OCI-LY7 (cell line): Measurements from ENCODE around the gene KIAA0930. TPM values are rescaled to one million over a fixed set of nuclear protein-coding genes. Genes with fewer than 3 reads are reported as not detected.

Experiments
- Bru-seq: library from RNA; stranded (reverse); fragments of 400-500 nt; gene quantifications from one replicate; lab custom pipeline; 2021; lab: Mats Ljungman, UMichigan
- BruChase-seq, 2 experiments: library from RNA; stranded (reverse); fragments of 400-500 nt; gene quantifications; one replicate each; lab custom pipeline; 2021; lab: Mats Ljungman, UMichigan
- BruUV-seq: library from RNA; stranded (reverse); fragments of 400-500 nt; replicated peaks from 2 replicates; lab custom pipeline; 2021; lab: Mats Ljungman, UMichigan
- CTCF ChIA-PET: fragments of 300-600 bp; sonication (Branson Sonifier 250); formaldehyde crosslinking; loops from one replicate; lab custom pipeline; 2022; ENCODE audit warnings: antibody characterized with exemption; ENCODE audit not compliant: unreplicated experiment; lab: Charles Lee
- POLR2A ChIA-PET: fragments of 300-600 bp; sonication (Branson Sonifier 250); formaldehyde crosslinking; loops from one replicate; lab custom pipeline; 2022; ENCODE audit warnings: antibody characterized with exemption; lab: Charles Lee
- DNase-seq: peaks from one replicate; pipeline ENCODE4 v3.0.0-alpha.2; 2015; ENCODE audit warnings: low spot score
- H2AFZ ChIP-seq: fragments of 200-600 bp; sonication (generic), shearing (Covaris generic); 2 replicates; pipeline ENCODE4 v1.6.1; 2014; ENCODE audit warnings: mild to moderate bottlenecking, antibody characterized with exemption, low read length, moderate library complexity
- H3K27ac ChIP-seq: fragments of 200-600 bp; sonication (generic); 2 replicates; pipeline ENCODE4 v1.5.1; 2014; ENCODE audit warnings: mixed run types, low read depth, mild to moderate bottlenecking, moderate library complexity, low read length, inconsistent platforms; ENCODE audit not compliant: poor library complexity, severe bottlenecking
- H3K36me3 ChIP-seq: fragments of 200-600 bp; sonication (generic); 2 replicates; pipeline ENCODE4 v1.6.1; 2014; ENCODE audit warnings: mild to moderate bottlenecking, antibody characterized with exemption, low read length, moderate library complexity, mixed read lengths; ENCODE audit not compliant: insufficient read depth
- H3K4me1 ChIP-seq: fragments of 200-600 bp; sonication (generic); 2 replicates; pipeline ENCODE4 v1.5.1; 2014; ENCODE audit warnings: mild to moderate bottlenecking, low read length; ENCODE audit not compliant: insufficient read depth, poor library complexity, severe bottlenecking
- H3K4me2 ChIP-seq: fragments of 200-600 bp; sonication (generic); 2 replicates; pipeline ENCODE4 v1.6.1; 2014; ENCODE audit warnings: mild to moderate bottlenecking, low read length
- H3K4me3 ChIP-seq: fragments of 200-600 bp; sonication (generic); 2 replicates; pipeline ENCODE4 v1.5.1; 2014; ENCODE audit warnings: mild to moderate bottlenecking, low read depth, low read length; ENCODE audit not compliant: poor library complexity, severe bottlenecking
- H3K79me2 ChIP-seq: fragments of 200-600 bp; sonication (generic); 2 replicates; pipeline ENCODE4 v1.6.1; 2016; ENCODE audit warnings: low read depth, mild to moderate bottlenecking, low read length, moderate library complexity, mixed read lengths; ENCODE audit not compliant: insufficient read depth
- H3K9me2 ChIP-seq: fragments of 200-600 bp; sonication (generic); 2 replicates; pipeline ENCODE4 v1.6.1; 2016; ENCODE audit warnings: mild to moderate bottlenecking, low read length, mixed read lengths; ENCODE audit not compliant: insufficient read depth
- H3K9me3 ChIP-seq: fragments of 200-600 bp; sonication (generic); 2 replicates; pipeline ENCODE4 v1.6.1; 2014; ENCODE audit warnings: mild to moderate bottlenecking, mixed run types, low read length, mixed read lengths
- H4K20me1 ChIP-seq: fragments of 200-600 bp; sonication (generic); 2 replicates; pipeline ENCODE4 v1.6.1; 2014; ENCODE audit warnings: mild to moderate bottlenecking, antibody characterized with exemption, low read length, moderate library complexity, mixed read lengths; ENCODE audit not compliant: insufficient read depth
- CTCF ChIP-seq: fragments of 200-600 bp; sonication (generic); conservative IDR thresholded peaks from 2 replicates; pipeline ENCODE4 v1.5.1; 2014; ENCODE audit warnings: mild to moderate bottlenecking, antibody characterized with exemption, low read length, moderate library complexity, mixed read lengths
- EZH2phosphoT487 ChIP-seq: fragments of 200-600 bp; sonication (generic); IDR thresholded peaks from 2 replicates; pipeline ENCODE4 v1.6.1; 2018; ENCODE audit warnings: low read depth, borderline replicate concordance, mild to moderate bottlenecking, mixed run types, antibody characterized with exemption, low read length, moderate library complexity, mixed read lengths
- intact Hi-C: fragments of 100-400 bp; cut with micrococcal nuclease; formaldehyde crosslinking; loops from one replicate; pipeline ENCODE4 v1.10.0; 2022; ENCODE audit not compliant: unreplicated experiment
- long read RNA-seq: library from polyadenylated mRNA; stranded (forward); transcript quantifications from one replicate; pipeline ENCODE4 v2.0.0, GENCODE V29; 2022
- total RNA-seq, 2 experiments: library from RNA; depleted of rRNA in 1 of 2; stranded (reverse); fragments of >200 nt in 1 of 2; shearing (Covaris generic) in 1 of 2; gene quantifications; 2 replicates each; pipeline ENCODE4 v1.2.3, GENCODE V29; 2014 to 2022

Gene KIAA0930
- 55.1 and 80.7 TPM in 2 replicates for total RNA-seq (2014; rRNA removed; shearing (Covaris generic))
- 85.3 and 93.9 TPM in 2 replicates for total RNA-seq (2022)
- Bru-seq, nascent RNA = percentile 60 among the genes with signal in this experiment
- percentile 70 among the genes with signal in this experiment for BruChase-seq, experiment 1, labeled RNA remaining after a 6-hour chase
- BruChase-seq, experiment 2, labeled RNA remaining after a 2-hour chase = percentile 65 among the genes with signal in this experiment
- long read RNA-seq, full-length matches to known transcripts = 169 of 229 reads
- long read RNA-seq, partial matches to known transcripts = 26 of 229 reads
- long read RNA-seq, other reads (novel, unspliced or antisense) = 34 of 229 reads

GRCh38 chr22:45240810-45241631, at the start of gene KIAA0930:
KIAA0930 (minus strand) TSS chr22:45240894; CDS start chr22:45240703, 191 bp downstream.
- ChIA-PET CTCF (no interaction called here), POLR2A (no interaction called here)
- Histone ChIP-seq H3K36me3 (peaks cover 26% of the 10 kb centered on the region; the same call in 1 of the 2 replicates), H3K4me2 (peak within 1 kb of the TSS; percentile 89), H3K4me1 (peaks cover 72% of the 10 kb centered on the region), H3K9me3 (no peaks in the 10 kb centered on the region), H3K27ac (peak within 1 kb of the TSS; percentile 55), H3K79me2 (peaks cover 39% of the 10 kb centered on the region), H3K9me2 (no peaks in the 10 kb centered on the region), H3K4me3 (peak within 1 kb of the TSS; percentile 84), H2AFZ (peak within 1 kb of the TSS; percentile 51; the same call in 1 of the 2 replicates), H4K20me1 (peaks cover 16% of the 10 kb centered on the region)
- DNase-seq = peak; percentile 90
- BruUV-seq = no TSS peak
- intact Hi-C loops = no loop called here
- TF ChIP-seq EZH2phosphoT487 (no peak), CTCF (no peak)

GRCh38 chr22:45286854-45287551, 46.3 kb upstream of the KIAA0930 start:
- Histone ChIP-seq H3K36me3 (no peaks in the 10 kb centered on the region), H3K9me3 (no peaks in the 10 kb centered on the region), H3K9me2 (no peaks in the 10 kb centered on the region), H3K27ac (peak overlapping the region; percentile 61), H2AFZ (no peak overlapping the region), H3K79me2 (no peaks in the 10 kb centered on the region), H3K4me3 (no peak overlapping the region), H3K4me1 (peaks cover 23% of the 10 kb centered on the region), H4K20me1 (no peaks in the 10 kb centered on the region), H3K4me2 (no peak overlapping the region)
- TF ChIP-seq EZH2phosphoT487 (no peak), CTCF (no peak)
- ChIA-PET POLR2A (interaction anchor here (1.1 to 1.2 kb wide), 2 partner anchors 8 to 24 kb away, joined by 4 to 5 read pairs; no protein-coding TSS in a partner anchor), CTCF (no interaction called here)
- intact Hi-C loops = no loop called here
- BruUV-seq = no TSS peak
- DNase-seq = no peak
